HUES64 (cell line): ENCODE measurements around the gene MYL5.

Experiments
- H3K27ac ChIP-seq: 2 replicates; pipeline ENCODE4 v1.7.0; 2013; ENCODE audit warnings: low read depth, low read length, inconsistent platforms
- H3K27me3 ChIP-seq: 2 replicates; pipeline ENCODE4 v1.6.1; 2013; ENCODE audit warnings: mild to moderate bottlenecking, low read length; ENCODE audit not compliant: insufficient read depth
- H3K36me3 ChIP-seq: 2 replicates; pipeline ENCODE4 v1.6.1; 2013; ENCODE audit warnings: mild to moderate bottlenecking, low read length; ENCODE audit not compliant: insufficient read depth
- H3K4me1 ChIP-seq: 2 replicates; pipeline ENCODE4 v1.6.1; 2013; ENCODE audit warnings: mild to moderate bottlenecking, low read length, moderate library complexity; ENCODE audit not compliant: insufficient read depth
- H3K4me3 ChIP-seq: 2 replicates; pipeline ENCODE4 v1.5.1; 2013; ENCODE audit warnings: mild to moderate bottlenecking, low read length, moderate library complexity
- H3K9ac ChIP-seq: 2 replicates; pipeline ENCODE4 v1.6.1; 2013; ENCODE audit warnings: mild to moderate bottlenecking, low read depth, low read length
- H3K9me3 ChIP-seq: 2 replicates; pipeline ENCODE4 v1.6.1; 2013; ENCODE audit warnings: low read depth, low read length; ENCODE audit not compliant: insufficient read depth
- WGBS: fragments of 150-250, 120-280 bp; methylation state at CpG from one replicate; pipeline ENCODE4 v1.1.7; 2013; ENCODE audit warnings: missing lambda C conversion rate; 5-methylcytosine and 5-hydroxymethylcytosine counted together

Gene MYL5

GRCh38 chr4:653831-654502, 20.4 kb upstream of the MYL5 start:
- Histone ChIP-seq H3K27ac (no peak overlapping the region), H3K36me3 (no peaks in the 10 kb centered on the region), H3K4me3 (no peak overlapping the region), H3K4me1 (no peaks in the 10 kb centered on the region), H3K9me3 (no peaks in the 10 kb centered on the region), H3K9ac (no peak overlapping the region), H3K27me3 (no peaks in the 10 kb centered on the region)
- 92% methylated on average over 29 of the region's 29 CpGs for whole genome bisulfite sequencing

- H3K4me1 ChIP-seq: no peaks in the 10 kb centered on the region
- no peak overlapping the region for H3K4me3 ChIP-seq
- WGBS: 92% methylated on average over 17 of the region's 17 CpGs
- no peaks in the 10 kb centered on the region for H3K27me3 ChIP-seq
- H3K27ac ChIP-seq: no peak overlapping the region
- H3K36me3 ChIP-seq: no peaks in the 10 kb centered on the region
- no peaks in the 10 kb centered on the region for H3K9me3 ChIP-seq
- H3K9ac ChIP-seq: no peak overlapping the region
Measured at GRCh38 chr4:654503-654845, 19.9 kb upstream of the MYL5 start.

- 83% methylated on average over 17 of the region's 17 CpGs for WGBS
- no peak overlapping the region for H3K4me3 ChIP-seq
Measured at GRCh38 chr4:654871-655463, 19.4 kb upstream of the MYL5 start.

GRCh38 chr4:655464-656151, 18.7 kb upstream of the MYL5 start:
- Histone ChIP-seq H3K4me3 (no peak overlapping the region), H3K9me3 (no peaks in the 10 kb centered on the region), H3K27ac (no peak overlapping the region), H3K9ac (no peak overlapping the region), H3K4me1 (no peaks in the 10 kb centered on the region), H3K36me3 (no peaks in the 10 kb centered on the region), H3K27me3 (no peaks in the 10 kb centered on the region)
- WGBS: 89% methylated on average over 26 of the region's 26 CpGs

More at GRCh38 chr4:654871-655463, 19.4 kb upstream of the MYL5 start:
- H3K27ac ChIP-seq: no peak overlapping the region
- H3K4me1 ChIP-seq: no peaks in the 10 kb centered on the region
- no peaks in the 10 kb centered on the region for H3K9me3 ChIP-seq
- no peak overlapping the region for H3K9ac ChIP-seq
- H3K27me3 ChIP-seq: no peaks in the 10 kb centered on the region
- no peaks in the 10 kb centered on the region for H3K36me3 ChIP-seq

GRCh38 chr4:656436-657337, 17.7 kb upstream of the MYL5 start:
- H3K36me3 ChIP-seq: no peaks in the 10 kb centered on the region
- no peaks in the 10 kb centered on the region for H3K27me3 ChIP-seq
- no peak overlapping the region for H3K9ac ChIP-seq
- no peak overlapping the region for H3K4me3 ChIP-seq
- H3K9me3 ChIP-seq: no peaks in the 10 kb centered on the region
- WGBS: 92% methylated on average over 58 of the region's 58 CpGs
- no peaks in the 10 kb centered on the region for H3K4me1 ChIP-seq
- H3K27ac ChIP-seq: no peak overlapping the region

- WGBS: 94% methylated on average over 23 of the region's 23 CpGs
- Histone ChIP-seq H3K27ac (no peak overlapping the region), H3K9ac (no peak overlapping the region), H3K9me3 (no peaks in the 10 kb centered on the region), H3K4me3 (no peak overlapping the region), H3K36me3 (no peaks in the 10 kb centered on the region), H3K4me1 (no peaks in the 10 kb centered on the region), H3K27me3 (no peaks in the 10 kb centered on the region)
Measured at GRCh38 chr4:657338-657833, 17.0 kb upstream of the MYL5 start.

- WGBS: 92% methylated on average over 27 of the region's 27 CpGs
- no peak overlapping the region for H3K27ac ChIP-seq
- no peaks in the 10 kb centered on the region for H3K4me1 ChIP-seq
- H3K9me3 ChIP-seq: no peaks in the 10 kb centered on the region
- no peaks in the 10 kb centered on the region for H3K36me3 ChIP-seq
- H3K27me3 ChIP-seq: no peaks in the 10 kb centered on the region
- H3K4me3 ChIP-seq: no peak overlapping the region
- H3K9ac ChIP-seq: no peak overlapping the region
Measured at GRCh38 chr4:657834-658667, 16.3 kb upstream of the MYL5 start.

GRCh38 chr4:658681-659667, 15.4 kb upstream of the MYL5 start:
- H3K9ac ChIP-seq: no peak overlapping the region
- no peaks in the 10 kb centered on the region for H3K9me3 ChIP-seq
- no peak overlapping the region for H3K27ac ChIP-seq
- WGBS: 94% methylated on average over 32 of the region's 32 CpGs
- no peak overlapping the region for H3K4me3 ChIP-seq
- H3K36me3 ChIP-seq: no peaks in the 10 kb centered on the region
- H3K27me3 ChIP-seq: no peaks in the 10 kb centered on the region
- no peaks in the 10 kb centered on the region for H3K4me1 ChIP-seq

- WGBS: 96% methylated on average over 8 of the region's 8 CpGs
- H3K27me3 ChIP-seq: no peaks in the 10 kb centered on the region
- no peaks in the 10 kb centered on the region for H3K4me1 ChIP-seq
- H3K4me3 ChIP-seq: no peak overlapping the region
- no peaks in the 10 kb centered on the region for H3K36me3 ChIP-seq
- no peak overlapping the region for H3K27ac ChIP-seq
- H3K9me3 ChIP-seq: no peaks in the 10 kb centered on the region
- no peak overlapping the region for H3K9ac ChIP-seq
Measured at GRCh38 chr4:659851-660250, 14.5 kb upstream of the MYL5 start.
